GM18508 (cell line): ENCODE measurements around the gene LAMA3.
A peak's percentile ranks its signal among the peaks of the same experiment; 100 is the strongest.

Experiments used
- ATAC-seq: cut with Tn5 transposase; IDR thresholded peaks from one replicate; pipeline ENCODE4 v1.9.1; 2021; ENCODE audit warnings: moderate number of reproducible peaks; ENCODE audit not compliant: insufficient read depth, unreplicated experiment

Gene LAMA3

GRCh38 chr18:23669202-23669766 lies 20.0 kb upstream of the LAMA3 start:
- ATAC-seq = no peak

GRCh38 chr18:23669804-23670405 lies 19.3 kb upstream of the LAMA3 start:
- no peak for ATAC-seq

- no peak for ATAC-seq
Observed at GRCh38 chr18:23671564-23671963, 17.7 kb upstream of the LAMA3 start.

GRCh38 chr18:23673725-23674124 lies 15.5 kb upstream of the LAMA3 start:
- no peak for ATAC-seq

GRCh38 chr18:23675236-23675635 lies 14.0 kb upstream of the LAMA3 start:
- ATAC-seq = no peak

- ATAC-seq = no peak
Observed at GRCh38 chr18:23675896-23676295, 13.4 kb upstream of the LAMA3 start.

- ATAC-seq = peak; percentile 15
Observed at GRCh38 chr18:23682045-23682444, 7.2 kb upstream of the LAMA3 start.

- peak; percentile 67 for ATAC-seq
Observed at GRCh38 chr18:23682472-23682871, 6.8 kb upstream of the LAMA3 start.

GRCh38 chr18:23683155-23683554 lies 6.1 kb upstream of the LAMA3 start:
- no peak for ATAC-seq

- ATAC-seq = no peak
Observed at GRCh38 chr18:23683671-23684070, 5.6 kb upstream of the LAMA3 start.

- no peak for ATAC-seq
Observed at GRCh38 chr18:23684515-23685197, 4.6 kb upstream of the LAMA3 start.

- ATAC-seq = no peak
Observed at GRCh38 chr18:23688528-23688927, 725 bp upstream of the LAMA3 start.

GRCh38 chr18:23689616-23690504 lies 607 bp downstream of the LAMA3 start:
- ATAC-seq = no peak

- ATAC-seq = no peak
Observed at GRCh38 chr18:23690505-23691068, 1.3 kb downstream of the LAMA3 start.

- ATAC-seq = no peak
Observed at GRCh38 chr18:23693846-23694245, 4.6 kb downstream of the LAMA3 start.

GRCh38 chr18:23694637-23695430 lies 5.6 kb downstream of the LAMA3 start:
- ATAC-seq = no peak

- ATAC-seq = no peak
Observed at GRCh38 chr18:23701017-23701416, 11.8 kb downstream of the LAMA3 start.

- no peak for ATAC-seq
Observed at GRCh38 chr18:23701544-23702064, 12.4 kb downstream of the LAMA3 start.

GRCh38 chr18:23702606-23703005 lies 13.4 kb downstream of the LAMA3 start:
- no peak for ATAC-seq
